Inflammatory macrophage (primary cell): ENCODE results near the gene NF1.
"Not testable (repeated sequence)": the region's sequence is repeated elsewhere in the genome, so short reads cannot be mapped to it uniquely, and the experiment has no call there.

Experiments used
- DNase-seq, 2 donors: peaks; one replicate each; pipeline ENCODE4 v3.0.0-alpha.2; 2020 to 2022

The NF1 gene

DNA sequence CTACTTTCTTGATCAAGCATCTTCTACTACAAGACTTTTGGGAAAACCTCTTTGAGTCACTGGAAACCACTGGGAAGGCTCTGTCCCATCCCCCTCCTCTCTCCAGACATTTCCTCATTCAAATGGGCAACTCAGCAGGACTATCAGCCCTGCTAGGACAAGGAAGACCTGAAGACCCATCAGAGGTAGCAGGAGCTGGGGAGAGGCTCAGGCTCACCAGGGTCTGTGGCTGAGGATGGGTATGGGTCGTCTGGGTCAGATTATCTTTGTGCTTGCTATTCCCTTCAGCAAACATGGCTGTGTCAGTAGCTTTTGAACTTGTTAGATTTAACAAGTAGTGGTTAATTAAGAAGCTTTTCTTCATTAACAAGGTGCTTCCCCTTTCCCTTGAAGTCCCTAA is 15.0 kb upstream of the NF1 start:
- DNase-seq: no peak

DNA sequence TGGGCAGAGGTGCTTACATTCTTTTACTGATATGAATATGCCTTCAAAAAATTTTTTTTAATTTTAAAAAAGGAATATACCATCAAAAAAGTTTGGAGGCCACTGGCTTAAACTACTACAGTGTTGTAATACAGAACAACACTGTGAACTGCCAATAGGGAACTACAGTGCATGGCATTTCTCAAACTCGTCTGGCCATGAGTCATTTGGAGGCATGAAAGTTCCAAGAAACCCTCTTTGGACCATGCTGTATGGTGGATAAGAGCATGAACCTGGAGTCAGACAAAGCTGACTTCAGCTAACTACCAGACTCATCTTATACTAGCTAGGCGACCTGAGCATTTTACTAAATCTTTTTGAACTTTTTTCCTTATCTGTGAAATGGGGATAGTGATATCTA is 9.2 kb upstream of the NF1 start:
- DNase-seq: peak; percentile 84 to 85

DNA sequence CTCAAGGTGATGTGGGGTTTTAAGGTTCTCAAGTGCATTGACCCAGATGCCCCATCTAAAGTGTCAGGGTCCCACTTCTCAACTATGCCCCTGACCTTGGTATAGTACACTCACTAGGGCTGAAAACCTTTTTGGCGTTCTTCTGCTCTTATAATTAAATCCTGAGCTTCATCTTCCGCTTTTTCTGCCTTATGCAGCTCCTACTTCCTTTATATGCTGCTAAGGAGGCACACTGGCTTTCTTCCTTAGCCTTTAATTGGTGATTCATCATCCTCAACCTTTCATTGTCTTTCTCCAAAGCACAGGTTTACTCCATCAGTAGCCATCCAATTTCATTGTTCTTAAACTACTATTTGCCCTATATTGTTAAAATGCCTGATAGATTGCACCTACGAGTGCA is 5.3 kb upstream of the NF1 start:
- peak; percentile 19 to 27 for DNase-seq

DNA sequence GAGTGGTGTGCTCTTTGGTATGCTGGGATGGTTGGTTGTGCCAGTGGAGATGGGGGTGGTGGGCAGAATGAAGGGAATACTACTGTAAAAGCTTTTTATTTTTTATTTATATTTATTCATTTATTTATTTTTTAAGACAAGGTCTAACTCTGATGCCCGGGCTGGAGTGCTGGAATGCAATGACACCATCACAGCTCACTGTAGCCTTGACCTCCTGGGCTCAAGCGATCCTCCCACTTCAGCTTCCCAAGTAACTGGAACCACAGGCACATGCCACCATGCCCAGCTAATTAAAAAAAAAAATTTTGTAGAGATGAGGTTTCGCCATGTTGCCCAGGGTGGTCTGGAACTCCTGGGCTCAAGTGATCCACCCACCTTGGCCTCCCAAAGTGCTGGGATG is 4.1 kb upstream of the NF1 start:
- not testable (repeated sequence) for DNase-seq

DNA sequence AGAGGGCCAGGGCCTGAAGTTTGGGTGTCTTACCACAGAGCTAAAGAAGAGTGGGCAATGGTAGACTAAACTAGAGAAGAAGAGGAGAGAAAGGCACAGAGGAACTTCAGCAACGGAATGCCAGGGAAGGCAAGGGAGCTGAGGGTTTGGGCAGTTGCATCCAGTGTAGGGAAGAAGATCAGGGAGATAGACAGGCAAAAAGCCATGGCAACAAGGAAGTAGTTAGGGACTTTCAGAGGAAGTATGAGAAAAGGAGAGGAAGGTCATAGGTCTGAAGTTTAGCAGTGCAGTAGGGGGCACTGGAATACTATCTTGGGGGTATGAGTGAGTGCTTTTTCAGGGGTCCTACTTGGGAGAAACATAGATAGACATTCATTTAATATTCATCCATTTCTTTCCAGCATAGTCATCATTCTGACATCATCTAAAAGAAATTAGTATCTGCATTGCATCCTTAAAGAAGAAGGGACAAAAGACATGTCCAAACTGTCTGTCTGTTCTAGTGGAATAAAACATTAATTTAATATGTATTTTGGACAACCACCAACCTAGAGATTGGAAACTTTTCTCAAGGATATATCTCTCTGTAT is 2.2 kb upstream of the NF1 start:
- peak in 1 of 2 donors; percentile 5 for DNase-seq

DNA sequence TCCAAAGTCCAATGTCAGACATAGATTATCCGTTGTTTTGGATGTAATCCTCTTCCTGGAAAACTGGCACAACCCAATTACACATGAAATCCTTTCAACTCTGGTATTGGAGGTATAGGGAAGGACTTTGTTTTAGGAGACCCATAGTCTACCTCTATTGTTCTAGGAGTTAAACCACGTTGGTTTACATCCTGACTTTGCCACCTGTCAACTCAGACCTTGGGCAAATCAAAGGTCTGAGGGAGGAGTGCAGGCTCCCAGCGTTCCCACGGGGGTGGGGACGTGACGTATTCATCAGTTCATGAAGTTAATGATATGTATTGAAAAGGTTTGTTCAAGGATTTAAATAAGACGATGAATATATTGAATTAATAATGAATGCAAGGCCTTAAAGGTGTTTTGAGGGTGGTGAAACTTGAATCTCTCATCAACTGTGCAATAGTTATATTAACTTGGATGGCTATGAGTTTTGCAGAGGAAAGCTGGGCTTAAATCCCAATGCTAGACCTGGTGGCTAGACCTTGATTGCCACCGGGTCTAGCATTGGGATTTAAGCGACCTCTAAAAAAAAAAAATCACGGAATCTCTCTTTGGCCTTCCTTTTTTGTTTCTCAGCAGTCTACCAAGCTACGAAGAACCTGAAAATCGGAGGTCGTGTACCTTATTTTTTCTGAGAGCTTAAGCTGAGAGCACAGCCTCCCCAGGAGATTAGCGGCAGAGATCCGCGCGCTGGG is 744 bp upstream of the NF1 start:
- no peak for DNase-seq

DNA sequence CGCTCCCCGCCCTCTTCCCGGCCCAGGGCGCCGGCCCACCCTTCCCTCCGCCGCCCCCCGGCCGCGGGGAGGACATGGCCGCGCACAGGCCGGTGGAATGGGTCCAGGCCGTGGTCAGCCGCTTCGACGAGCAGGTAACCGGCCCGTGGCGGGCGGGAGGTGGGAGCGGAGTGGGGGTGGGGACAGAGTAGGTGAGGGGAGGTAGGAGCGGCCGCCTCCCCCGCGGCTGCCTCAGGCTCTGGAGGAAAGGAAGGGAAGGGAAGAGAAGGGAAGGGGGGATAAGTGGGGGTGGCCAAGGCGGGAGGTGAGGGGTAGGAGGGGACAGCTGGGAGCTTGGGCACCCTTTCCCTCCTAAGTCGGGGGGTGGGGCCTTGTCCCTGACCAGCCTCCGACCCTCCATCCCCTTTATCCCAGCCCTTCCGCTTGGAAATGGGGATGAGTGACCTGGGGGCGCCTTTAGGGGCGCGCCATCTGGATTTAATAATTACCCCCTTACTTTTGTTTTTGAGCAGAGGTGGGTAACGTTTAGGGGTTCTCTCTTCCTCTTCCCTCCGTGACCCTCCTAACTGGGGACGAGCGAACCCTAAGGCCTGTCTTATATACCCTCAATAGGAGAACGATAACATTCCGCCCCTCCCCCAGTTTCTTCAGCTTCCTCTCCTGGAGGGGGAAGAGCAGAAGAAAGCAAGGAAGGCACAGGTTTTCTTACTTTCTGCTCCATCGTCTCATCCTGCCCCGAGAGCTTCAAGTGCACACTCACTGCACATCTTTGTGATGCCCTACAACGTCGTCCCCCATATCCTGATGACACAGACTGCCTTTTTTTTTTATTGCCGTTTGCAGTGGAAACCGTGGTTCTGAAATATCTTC is 694 bp downstream of the NF1 start:
- DNase-seq: peak; percentile 1 to 7

DNA sequence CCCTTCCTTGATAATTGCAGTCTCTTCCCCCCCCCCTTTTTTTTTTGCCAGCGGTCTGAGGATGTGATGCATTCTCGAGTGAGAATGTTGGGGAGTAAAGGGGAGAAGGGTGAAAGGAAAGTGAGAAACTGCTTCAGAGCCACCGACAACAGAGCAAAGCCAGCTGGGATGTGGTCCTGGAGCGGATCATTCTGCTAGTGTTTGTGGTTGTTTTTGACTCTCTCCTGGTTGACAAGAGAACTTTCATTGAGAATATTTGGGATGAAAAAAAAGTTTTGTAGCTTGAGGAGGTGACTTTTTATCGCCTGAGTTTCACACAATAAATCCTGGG is 1.3 kb downstream of the NF1 start:
- no peak for DNase-seq

DNA sequence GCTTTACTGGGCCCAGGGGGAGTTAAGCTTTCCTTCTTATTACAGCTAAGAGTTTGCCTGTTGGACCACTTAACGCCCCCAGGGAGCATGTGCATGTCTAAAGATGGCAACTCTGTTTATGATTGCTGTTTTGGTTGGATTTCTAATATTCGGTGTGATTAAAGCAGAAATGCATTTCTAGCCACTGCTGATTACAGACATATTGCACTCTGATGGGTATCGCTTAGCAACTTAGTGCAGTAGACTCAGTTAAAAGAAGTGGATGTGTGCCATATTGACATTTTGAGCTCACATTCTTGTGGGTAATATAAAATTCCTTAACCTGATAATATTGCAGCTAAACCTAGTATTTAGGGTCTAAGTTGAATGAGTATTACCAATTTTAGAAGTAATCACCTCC is 4.2 kb downstream of the NF1 start:
- no peak for DNase-seq

DNA sequence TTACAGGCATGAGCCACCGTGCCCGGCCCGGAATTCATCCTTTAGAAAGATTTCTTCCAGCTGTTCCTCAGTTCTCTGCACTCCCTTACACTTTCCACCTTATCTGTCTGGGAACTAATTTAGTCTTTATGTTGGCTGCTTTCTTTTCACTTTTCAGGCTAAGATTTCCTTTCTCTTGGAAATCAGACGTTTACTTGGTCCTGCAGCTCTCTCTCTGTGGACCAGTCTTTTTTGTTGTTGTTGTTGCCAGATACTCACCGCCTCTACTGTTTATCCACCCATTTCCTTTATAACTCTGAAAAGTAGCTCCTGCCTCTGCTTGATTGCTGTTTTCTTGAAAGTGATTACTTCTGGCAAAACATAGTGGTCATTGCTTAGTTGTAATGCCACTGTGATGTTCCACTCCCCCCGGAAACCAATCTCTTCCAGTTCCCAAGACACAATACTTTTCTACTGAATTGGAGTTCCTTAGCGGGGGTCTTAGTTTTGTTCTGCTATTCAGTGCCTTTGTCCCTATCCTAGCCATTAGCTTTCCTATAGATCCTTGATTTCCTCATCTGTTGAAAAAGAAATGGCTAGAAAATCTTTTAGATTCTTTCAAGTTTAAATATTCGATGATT is 6.2 kb downstream of the NF1 start:
- DNase-seq: no peak

DNA sequence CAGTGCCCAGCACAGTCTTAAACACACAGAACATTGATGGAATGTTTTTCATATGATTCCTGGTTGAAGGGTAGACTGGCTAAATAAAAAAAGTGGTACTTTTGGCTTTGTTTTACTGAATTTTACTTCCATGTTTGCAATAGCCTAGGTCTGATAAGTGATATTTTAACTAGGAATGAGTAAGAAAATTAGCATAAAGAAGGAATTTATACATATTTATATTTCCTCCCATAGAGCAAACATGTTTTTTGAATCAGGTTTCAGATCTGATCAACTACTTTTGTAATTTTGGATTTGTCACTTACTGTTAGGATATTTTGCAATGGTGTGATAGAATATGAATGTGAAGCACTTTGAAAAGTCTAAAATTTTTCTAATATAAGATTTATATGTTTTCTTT is 7.2 kb downstream of the NF1 start:
- no peak for DNase-seq

DNA sequence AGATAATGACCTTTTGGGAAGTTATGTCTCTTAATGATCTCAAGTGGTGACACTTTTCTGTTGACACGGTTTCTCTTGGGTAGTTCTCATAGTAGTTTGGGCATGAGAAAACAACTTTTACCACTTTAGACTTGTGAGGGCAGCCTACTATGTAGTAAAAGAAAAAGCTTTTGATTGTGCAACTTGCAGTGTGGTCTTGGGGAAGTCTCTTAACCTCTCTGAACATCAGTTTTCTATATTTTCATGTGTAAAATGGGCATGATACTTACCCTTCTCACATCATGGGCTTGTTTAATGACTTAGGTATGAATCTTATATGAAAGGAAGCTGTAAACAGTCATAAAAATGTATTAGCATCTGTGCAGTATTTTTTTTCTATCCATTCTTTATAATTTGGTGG is 11.2 kb downstream of the NF1 start:
- no peak for DNase-seq

DNA sequence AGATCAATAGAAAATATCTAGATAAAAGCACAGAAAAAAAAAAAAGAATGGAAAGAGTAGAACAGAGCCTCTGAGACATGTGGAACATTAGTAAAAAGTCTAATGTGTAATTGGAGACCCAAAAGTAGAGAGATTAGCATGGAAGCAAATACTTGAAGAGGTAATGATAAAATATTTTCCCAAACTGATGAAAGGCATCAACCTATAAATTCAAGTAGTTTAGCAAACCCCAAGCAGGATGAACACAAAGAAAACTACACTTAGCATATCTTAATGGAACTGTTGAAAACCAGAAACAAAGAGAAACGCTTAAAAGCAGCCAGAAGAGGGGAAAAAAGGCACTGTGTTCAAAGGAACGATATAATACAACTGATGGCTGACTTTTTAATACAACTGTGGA is 16.4 kb downstream of the NF1 start:
- DNase-seq: no peak

DNA sequence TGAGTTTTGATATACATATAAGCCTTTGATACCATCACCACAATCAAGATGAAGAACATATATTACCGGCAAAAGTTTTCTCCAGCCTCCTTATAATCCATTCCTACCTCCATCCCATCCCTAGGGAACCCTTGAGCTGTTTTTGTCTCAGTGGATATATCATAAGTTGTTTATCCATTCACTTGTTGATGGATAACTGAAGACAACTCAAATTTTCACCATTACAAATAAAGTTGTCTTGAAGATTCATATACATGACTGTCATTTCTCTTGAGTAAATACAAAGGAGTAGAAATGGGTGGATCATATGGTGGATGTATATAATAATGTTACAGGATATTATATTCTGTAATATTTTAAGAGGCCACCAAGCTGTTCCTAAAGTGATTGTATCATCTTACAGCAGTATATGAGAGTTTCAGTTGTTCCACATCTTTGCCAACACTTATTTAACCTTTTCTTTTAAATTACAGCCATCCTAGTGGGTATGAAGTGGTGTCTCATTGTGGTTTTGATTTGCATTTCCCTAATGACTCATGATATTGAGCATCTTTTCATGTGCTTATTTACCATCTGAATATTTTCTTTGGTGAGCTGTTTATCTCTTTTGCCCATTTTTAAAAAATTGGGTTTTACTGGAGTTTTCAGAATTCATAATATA is 17.4 kb downstream of the NF1 start:
- no peak for DNase-seq

DNA sequence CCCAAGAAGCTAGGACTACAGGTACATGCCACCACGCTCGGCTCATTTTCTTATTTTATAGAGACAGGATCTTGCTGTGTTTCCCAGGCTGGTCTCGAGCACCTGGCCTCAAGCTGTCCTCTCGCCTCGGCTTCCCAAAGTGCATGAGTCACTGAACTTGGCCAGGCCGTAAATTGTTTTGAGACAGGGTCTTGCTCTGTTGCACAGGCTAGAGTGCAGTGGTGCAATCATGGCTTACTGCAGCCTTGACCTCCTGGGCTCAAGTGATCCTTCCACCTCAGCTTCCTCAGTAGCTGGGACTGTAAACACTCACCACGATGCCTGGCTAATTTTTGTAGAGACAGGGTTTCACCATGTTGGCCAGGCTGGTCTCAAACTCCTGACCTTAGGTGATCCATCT is 18.6 kb downstream of the NF1 start:
- DNase-seq: not testable (repeated sequence)

DNA sequence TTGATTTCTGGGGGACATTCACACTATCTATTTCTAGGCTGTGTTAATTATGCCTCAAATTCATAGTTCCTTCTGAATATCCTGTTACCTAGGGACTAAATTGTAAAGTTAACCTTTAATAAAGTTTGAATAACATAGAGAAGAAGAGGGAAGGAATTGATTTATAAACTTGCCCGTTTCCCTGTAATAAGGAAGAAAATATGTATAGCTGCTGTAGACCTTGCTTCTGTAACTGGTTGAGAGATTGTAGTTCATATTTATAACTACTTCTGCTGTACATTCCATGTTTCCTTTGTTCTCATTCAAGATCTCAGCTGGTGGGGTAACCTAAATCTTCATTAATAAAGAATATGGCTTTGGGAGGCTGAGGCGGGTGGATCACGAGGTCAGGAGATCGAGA is 19.2 kb downstream of the NF1 start:
- no peak for DNase-seq

DNA sequence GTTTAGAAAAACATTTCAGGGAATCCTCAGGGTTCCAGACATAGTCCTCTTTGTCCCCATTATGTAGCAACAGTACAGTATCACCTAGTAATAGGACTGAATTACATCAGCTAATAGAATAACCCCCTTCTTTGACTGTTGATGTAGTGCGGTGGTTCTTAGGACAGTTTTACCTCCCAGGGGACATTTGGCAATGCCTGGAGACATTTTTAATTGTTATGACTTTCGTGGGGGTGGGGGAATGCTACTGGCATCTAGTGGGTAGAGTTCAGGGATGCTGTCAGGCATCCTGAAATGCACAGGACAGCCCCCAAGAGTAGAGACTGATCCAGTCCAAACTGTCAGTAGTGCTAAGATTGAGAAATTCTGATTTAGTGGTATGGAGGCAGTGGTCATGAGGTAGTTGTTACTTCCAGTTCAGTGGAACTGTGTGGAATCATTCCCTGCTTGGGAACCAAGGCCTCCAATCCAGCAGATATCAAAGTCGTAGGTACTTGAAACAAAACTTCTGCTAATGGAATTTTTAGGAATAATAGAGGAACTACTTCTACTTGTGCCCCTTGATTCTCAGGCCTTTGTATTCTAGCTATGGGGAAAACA is 20.3 kb downstream of the NF1 start:
- DNase-seq: no peak

DNA sequence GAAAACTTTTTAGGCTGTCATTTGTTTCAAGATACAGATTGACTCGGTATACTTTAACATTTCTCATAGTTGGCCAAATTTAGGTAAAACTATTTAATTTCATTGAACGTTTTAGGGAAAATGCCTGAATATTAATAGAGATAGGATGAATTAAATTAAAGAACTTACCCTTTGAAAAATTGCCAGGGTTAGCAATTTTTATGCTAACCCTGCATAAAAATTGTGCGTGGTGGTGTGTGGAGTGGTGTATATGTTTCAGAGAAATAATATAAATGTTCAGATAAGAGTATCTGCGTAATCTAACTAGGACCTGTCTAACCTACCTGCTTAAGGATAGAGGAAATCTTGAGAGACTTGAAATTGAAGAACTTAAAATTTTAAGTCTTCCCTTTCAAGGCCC is 21.4 kb downstream of the NF1 start:
- DNase-seq: no peak

DNA sequence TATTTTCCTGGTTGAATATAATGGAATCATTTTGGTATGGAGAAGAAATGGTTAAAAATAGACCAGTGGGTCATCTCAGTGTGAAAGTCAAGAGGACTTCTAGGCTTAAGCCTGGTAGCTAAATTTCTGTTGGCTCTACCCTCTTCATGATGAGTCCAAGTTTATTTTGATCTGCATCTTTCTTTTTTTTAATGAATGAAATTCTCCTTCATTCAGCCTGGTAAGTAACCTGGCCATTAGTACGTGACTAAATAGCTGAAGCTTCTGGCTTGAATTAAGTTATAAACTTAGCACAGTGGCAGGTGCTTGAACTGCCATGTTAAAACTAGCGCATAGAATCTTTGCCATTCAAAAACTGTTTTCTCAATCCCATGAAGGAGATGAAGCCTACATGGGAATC is 28.0 kb downstream of the NF1 start:
- DNase-seq: no peak

DNA sequence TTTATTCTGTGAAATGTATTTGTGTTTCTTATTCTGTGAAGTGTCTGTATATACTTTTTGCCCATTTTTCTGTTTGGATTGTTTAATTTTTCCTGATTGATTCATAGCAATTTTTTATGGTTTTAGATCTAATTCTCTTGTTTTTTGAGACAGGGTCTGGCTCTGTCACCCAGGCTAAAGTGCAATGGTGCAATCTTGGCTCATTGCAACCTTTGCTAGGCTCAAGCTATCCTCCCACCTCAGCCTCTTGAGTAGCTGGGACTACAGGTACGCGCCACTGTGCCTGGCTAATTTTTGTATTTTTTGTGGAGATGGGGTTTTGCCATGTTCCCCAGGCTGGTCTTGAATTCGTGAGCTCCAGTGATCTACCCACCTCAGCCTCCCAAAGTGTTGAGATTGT is 31.5 kb downstream of the NF1 start:
- no peak for DNase-seq

DNA sequence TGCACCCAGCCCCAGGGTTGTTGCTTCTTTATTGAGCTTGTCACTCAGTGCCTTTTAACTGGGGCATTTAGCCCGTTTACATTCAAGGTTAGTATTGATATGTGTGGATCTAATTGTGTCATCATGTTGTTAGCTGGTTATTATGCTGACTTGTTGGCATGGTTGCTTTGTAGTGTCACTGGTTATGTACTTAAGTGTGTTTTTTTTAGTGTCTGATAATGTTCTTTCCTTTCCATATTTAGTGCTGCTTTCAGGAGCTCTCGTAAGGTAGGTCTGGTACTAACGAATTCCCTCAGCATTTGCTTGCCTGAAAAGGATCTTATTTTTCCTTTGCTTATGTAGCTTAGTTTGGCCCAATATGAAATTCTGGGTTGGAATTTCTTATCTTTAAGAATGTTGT is 33.5 kb downstream of the NF1 start:
- no peak for DNase-seq
